Spleen (tissue), 7 donors: ENCODE results near the gene RXFP1.

ENCODE experiments used
- CTCF ChIP-seq, 11 experiments: fragments of 200-600 bp in 7 of 11; fragments of 450-650 bp in 4 of 11; sonication (generic) in 4 of 11; IDR thresholded peaks in 8 of 11; conservative IDR thresholded peaks in 3 of 11; 1 replicate in 7 of 11; 2 replicates in 4 of 11; pipeline versions ENCODE4 v1.4.0 to v1.8.0; 2016 to 2021; ENCODE audit warnings: antibody characterized with exemption in 11 of 11, inconsistent platforms in 4 of 11, mild to moderate bottlenecking in 1 of 11
- POLR2AphosphoS5 ChIP-seq, 3 donors: sonication (generic); formaldehyde crosslinking; IDR thresholded peaks; one replicate each; pipeline ENCODE4 v1.5.1; 2017; ENCODE audit warnings: antibody characterized with exemption in 3 of 3
- donor health status: DM: no; HTN: no; CAD: no; lungs with moderate emphysema.
- donor health status: DM: no; HTN: no; CAD: no.
- donor health status: DM: no; HTN: no; CAD: no.

DNA sequence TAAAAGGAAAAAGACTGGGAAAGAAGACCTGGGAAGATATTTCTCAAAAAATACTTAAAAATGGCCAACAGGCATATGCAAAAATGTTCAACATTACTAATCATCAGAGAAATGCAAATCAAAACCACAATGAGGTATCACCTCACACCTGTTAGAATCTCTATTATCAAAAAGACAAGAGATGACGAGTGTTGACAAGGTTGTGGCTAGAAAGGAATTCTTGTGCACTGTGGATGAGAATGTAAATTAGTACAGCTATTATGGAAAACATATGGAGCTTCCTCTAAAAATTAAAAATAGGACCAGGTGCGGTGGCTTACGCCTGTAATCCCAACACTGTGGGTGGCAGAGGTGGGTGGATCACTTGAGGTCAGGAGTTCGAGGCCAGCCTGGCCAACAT is 100.0 kb downstream of the RXFP1 start:
- TF ChIP-seq CTCF (IDR thresholded peaks at IDR 0.05 in 8 of 11, conservative IDR thresholded peaks at IDR 0.05 in 3 of 11) = no peak
- no peak for TF ChIP-seq POLR2AphosphoS5 (IDR thresholded peaks at IDR 0.05)
